ENCODE results near the gene HMGCL. TPM values are rescaled to one million over a fixed set of nuclear protein-coding genes. Genes with fewer than 3 reads are reported as not detected.

The HMGCL gene
- total and polyA plus RNA-seq, 2 of the 13 experiments (the other 11 are each of a cell fraction or from before 2014, with no cell fraction given), result 21.3 to 41.4 TPM

DNA sequence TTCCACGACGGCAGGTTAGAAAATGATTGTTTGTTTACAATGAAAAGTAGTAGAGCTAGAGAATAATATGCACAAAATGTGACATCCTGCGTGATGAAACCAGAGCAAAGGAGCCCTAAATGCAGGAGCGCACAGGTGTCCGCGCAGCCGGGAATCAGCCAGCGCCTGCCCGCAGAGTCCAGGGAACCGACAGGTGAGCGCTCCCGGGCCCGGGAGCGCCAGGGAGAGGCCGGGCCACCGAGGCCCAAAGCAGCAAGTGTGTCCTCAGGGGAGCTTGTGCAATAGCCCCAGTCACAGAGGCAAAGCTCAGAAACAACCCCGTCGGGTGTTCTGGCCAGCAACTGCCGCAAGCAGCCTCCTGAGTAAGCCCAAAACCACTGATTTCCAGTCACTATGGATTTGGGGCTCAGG, 23.9 kb downstream of the HMGCL start (continued):
- TF ChIP-seq, protein P1, sequence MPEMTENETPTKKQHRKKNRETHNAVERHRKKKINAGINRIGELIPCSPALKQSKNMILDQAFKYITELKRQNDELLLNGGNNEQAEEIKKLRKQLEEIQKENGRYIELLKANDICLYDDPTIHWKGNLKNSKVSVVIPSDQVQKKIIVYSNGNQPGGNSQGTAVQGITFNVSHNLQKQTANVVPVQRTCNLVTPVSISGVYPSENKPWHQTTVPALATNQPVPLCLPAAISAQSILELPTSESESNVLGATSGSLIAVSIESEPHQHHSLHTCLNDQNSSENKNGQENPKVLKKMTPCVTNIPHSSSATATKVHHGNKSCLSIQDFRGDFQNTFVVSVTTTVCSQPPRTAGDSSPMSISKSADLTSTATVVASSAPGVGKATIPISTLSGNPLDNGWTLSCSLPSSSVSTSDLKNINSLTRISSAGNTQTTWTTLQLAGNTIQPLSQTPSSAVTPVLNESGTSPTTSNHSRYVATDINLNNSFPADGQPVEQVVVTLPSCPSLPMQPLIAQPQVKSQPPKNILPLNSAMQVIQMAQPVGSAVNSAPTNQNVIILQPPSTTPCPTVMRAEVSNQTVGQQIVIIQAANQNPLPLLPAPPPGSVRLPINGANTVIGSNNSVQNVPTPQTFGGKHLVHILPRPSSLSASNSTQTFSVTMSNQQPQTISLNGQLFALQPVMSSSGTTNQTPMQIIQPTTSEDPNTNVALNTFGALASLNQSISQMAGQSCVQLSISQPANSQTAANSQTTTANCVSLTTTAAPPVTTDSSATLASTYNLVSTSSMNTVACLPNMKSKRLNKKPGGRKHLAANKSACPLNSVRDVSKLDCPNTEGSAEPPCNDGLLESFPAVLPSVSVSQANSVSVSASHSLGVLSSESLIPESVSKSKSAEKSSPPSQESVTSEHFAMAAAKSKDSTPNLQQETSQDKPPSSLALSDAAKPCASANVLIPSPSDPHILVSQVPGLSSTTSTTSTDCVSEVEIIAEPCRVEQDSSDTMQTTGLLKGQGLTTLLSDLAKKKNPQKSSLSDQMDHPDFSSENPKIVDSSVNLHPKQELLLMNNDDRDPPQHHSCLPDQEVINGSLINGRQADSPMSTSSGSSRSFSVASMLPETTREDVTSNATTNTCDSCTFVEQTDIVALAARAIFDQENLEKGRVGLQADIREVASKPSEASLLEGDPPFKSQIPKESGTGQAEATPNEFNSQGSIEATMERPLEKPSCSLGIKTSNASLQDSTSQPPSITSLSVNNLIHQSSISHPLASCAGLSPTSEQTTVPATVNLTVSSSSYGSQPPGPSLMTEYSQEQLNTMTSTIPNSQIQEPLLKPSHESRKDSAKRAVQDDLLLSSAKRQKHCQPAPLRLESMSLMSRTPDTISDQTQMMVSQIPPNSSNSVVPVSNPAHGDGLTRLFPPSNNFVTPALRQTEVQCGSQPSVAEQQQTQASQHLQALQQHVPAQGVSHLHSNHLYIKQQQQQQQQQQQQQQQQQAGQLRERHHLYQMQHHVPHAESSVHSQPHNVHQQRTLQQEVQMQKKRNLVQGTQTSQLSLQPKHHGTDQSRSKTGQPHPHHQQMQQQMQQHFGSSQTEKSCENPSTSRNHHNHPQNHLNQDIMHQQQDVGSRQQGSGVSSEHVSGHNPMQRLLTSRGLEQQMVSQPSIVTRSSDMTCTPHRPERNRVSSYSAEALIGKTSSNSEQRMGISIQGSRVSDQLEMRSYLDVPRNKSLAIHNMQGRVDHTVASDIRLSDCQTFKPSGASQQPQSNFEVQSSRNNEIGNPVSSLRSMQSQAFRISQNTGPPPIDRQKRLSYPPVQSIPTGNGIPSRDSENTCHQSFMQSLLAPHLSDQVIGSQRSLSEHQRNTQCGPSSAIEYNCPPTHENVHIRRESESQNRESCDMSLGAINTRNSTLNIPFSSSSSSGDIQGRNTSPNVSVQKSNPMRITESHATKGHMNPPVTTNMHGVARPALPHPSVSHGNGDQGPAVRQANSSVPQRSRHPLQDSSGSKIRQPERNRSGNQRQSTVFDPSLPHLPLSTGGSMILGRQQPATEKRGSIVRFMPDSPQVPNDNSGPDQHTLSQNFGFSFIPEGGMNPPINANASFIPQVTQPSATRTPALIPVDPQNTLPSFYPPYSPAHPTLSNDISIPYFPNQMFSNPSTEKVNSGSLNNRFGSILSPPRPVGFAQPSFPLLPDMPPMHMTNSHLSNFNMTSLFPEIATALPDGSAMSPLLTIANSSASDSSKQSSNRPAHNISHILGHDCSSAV (CRISPR knock-in tag; IDR thresholded peaks at IDR 0.05; ENCODE audit: borderline replicate concordance), result no peak
- TF ChIP-seq ZNF230 (CRISPR knock-in tag; IDR thresholded peaks at IDR 0.05), result 0 out of 2 replicates have a peak, but pooled peaks have one; percentile 12
- no peak for TF ChIP-seq ZNF720 (CRISPR knock-in tag; IDR thresholded peaks at IDR 0.05)
- no peak for TF ChIP-seq ASH2L (IDR thresholded peaks at IDR 0.05; ENCODE audit: insufficient read length, low read depth, low read length)
- TF ChIP-seq, protein P2, sequence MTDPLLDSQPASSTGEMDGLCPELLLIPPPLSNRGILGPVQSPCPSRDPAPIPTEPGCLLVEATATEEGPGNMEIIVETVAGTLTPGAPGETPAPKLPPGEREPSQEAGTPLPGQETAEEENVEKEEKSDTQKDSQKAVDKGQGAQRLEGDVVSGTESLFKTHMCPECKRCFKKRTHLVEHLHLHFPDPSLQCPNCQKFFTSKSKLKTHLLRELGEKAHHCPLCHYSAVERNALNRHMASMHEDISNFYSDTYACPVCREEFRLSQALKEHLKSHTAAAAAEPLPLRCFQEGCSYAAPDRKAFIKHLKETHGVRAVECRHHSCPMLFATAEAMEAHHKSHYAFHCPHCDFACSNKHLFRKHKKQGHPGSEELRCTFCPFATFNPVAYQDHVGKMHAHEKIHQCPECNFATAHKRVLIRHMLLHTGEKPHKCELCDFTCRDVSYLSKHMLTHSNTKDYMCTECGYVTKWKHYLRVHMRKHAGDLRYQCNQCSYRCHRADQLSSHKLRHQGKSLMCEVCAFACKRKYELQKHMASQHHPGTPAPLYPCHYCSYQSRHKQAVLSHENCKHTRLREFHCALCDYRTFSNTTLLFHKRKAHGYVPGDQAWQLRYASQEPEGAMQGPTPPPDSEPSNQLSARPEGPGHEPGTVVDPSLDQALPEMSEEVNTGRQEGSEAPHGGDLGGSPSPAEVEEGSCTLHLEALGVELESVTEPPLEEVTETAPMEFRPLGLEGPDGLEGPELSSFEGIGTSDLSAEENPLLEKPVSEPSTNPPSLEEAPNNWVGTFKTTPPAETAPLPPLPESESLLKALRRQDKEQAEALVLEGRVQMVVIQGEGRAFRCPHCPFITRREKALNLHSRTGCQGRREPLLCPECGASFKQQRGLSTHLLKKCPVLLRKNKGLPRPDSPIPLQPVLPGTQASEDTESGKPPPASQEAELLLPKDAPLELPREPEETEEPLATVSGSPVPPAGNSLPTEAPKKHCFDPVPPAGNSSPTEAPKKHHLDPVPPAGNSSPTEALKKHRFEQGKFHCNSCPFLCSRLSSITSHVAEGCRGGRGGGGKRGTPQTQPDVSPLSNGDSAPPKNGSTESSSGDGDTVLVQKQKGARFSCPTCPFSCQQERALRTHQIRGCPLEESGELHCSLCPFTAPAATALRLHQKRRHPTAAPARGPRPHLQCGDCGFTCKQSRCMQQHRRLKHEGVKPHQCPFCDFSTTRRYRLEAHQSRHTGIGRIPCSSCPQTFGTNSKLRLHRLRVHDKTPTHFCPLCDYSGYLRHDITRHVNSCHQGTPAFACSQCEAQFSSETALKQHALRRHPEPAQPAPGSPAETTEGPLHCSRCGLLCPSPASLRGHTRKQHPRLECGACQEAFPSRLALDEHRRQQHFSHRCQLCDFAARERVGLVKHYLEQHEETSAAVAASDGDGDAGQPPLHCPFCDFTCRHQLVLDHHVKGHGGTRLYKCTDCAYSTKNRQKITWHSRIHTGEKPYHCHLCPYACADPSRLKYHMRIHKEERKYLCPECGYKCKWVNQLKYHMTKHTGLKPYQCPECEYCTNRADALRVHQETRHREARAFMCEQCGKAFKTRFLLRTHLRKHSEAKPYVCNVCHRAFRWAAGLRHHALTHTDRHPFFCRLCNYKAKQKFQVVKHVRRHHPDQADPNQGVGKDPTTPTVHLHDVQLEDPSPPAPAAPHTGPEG (CRISPR knock-in tag; IDR thresholded peaks at IDR 0.05), result no peak
- TF ChIP-seq PLRG1 (conservative IDR thresholded peaks at IDR 0.05), result no peak
- no peak for TF ChIP-seq MAZ (IDR thresholded peaks at IDR 0.05; ENCODE audit: borderline replicate concordance, low read depth, low read length)
- no peak for TF ChIP-seq MAZ (CRISPR knock-in tag; IDR thresholded peaks at IDR 0.05; ENCODE audit: low read depth)
- TF ChIP-seq FOXA1 (IDR thresholded peaks at IDR 0.05), result no peak
- 0 out of 2 replicates have a peak, but pooled peaks have one; percentile 3 for TF ChIP-seq FOXA1 (CRISPR knock-in tag; IDR thresholded peaks at IDR 0.05)
- no peak for TF ChIP-seq MTF1 (CRISPR knock-in tag; IDR thresholded peaks at IDR 0.05)
- TF ChIP-seq, protein P3, sequence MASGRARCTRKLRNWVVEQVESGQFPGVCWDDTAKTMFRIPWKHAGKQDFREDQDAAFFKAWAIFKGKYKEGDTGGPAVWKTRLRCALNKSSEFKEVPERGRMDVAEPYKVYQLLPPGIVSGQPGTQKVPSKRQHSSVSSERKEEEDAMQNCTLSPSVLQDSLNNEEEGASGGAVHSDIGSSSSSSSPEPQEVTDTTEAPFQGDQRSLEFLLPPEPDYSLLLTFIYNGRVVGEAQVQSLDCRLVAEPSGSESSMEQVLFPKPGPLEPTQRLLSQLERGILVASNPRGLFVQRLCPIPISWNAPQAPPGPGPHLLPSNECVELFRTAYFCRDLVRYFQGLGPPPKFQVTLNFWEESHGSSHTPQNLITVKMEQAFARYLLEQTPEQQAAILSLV (CRISPR knock-in tag; IDR thresholded peaks at IDR 0.05; ENCODE audit: borderline replicate concordance), result no peak
- no peak for TF ChIP-seq NFKBIZ (CRISPR knock-in tag; IDR thresholded peaks at IDR 0.05)
- TF ChIP-seq, protein P4, sequence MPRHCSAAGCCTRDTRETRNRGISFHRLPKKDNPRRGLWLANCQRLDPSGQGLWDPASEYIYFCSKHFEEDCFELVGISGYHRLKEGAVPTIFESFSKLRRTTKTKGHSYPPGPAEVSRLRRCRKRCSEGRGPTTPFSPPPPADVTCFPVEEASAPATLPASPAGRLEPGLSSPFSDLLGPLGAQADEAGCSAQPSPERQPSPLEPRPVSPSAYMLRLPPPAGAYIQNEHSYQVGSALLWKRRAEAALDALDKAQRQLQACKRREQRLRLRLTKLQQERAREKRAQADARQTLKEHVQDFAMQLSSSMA (CRISPR knock-in tag; IDR thresholded peaks at IDR 0.05), result no peak
- no peak for TF ChIP-seq MBD4 (IDR thresholded peaks at IDR 0.05; ENCODE audit: borderline replicate concordance, low read length)
